Measurements from ENCODE around the gene MED9. TPM values are rescaled to one million over a fixed set of nuclear protein-coding genes. Genes with fewer than 3 reads are reported as not detected.

MED9 gene
- total and polyA plus RNA-seq, 2 of the 4 experiments (the other 2 are of a cell fraction): 6.1 to 10.1 TPM

DNA sequence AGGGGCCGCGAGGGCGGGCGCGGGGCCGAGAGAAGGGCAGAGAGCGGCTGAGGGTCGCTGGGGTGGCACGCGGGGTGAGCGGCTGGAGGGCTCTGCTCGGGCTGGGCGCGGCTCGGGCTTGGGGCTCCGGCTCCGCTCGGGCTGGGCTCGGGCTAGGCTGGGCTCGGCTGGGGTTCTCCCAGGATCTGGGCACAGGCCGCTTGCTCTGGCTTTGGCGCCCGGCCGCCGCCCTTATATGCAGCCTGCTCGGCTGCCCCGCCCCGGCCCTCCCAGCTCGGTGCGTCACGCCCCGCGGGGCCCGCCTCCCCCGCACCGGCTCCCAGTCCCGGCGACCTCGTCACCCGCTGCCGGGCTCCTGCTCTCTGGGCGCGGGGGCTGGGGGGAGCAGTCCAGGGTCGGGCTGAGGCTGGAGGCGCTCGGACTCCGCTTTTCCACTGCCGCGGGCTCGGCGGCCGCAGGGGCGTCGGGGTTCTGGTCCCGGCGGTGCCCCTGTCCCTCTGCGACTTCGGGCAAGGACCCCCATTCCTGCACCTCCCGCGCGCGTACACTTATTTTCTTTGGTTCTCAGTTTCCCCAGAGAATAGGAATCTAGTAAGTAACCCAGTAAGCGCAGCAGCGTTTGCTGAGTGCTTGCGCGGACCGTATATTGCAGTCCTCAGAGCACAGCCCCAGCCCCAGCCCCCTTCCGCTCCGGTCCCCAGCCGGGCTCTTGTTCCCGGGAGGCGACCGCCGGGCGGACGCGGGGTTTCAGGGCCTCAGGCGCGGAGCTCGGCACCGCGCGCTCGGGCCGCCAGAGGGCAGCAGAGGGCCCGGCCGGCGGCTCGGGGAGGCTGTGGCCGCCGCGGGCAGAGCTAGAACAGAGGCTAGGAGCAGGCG, 19.6 kb downstream of the MED9 start, which contains the start of gene RASD1 (continued):
- TF ChIP-seq, protein P1, sequence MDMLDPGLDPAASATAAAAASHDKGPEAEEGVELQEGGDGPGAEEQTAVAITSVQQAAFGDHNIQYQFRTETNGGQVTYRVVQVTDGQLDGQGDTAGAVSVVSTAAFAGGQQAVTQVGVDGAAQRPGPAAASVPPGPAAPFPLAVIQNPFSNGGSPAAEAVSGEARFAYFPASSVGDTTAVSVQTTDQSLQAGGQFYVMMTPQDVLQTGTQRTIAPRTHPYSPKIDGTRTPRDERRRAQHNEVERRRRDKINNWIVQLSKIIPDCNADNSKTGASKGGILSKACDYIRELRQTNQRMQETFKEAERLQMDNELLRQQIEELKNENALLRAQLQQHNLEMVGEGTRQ (IDR thresholded peaks at IDR 0.05; ENCODE audit: low read depth, low read length): no peak; the same call in 1 of the 2 replicates
- TF ChIP-seq RAD21 (IDR thresholded peaks at IDR 0.05; ENCODE audit: low read length): peak; percentile 82
